Stomach (tissue), 4 donors: ENCODE data around the gene PRDM16.

Experiments
- EP300 ChIP-seq: sonication (generic); formaldehyde crosslinking; IDR thresholded peaks from one replicate; pipeline ENCODE4 v1.6.1; 2017; ENCODE audit warnings: antibody characterized with exemption
- POLR2A ChIP-seq, 4 donors: fragments of 450-650 bp; IDR thresholded peaks; one replicate each; pipeline ENCODE4 v1.6.1; 2016; ENCODE audit warnings: antibody characterized with exemption in 4 of 4, control low read depth in 2 of 4, mild to moderate bottlenecking in 1 of 4, moderate library complexity in 1 of 4
- TF ChIP-seq, protein P1 (sequence below), 7 experiments: fragments of 450-650 bp in 4 of 7; fragments of 200-600 bp in 3 of 7; sonication (generic) in 3 of 7; IDR thresholded peaks; one replicate each; pipeline ENCODE4 v1.5.1; 2016 to 2019; ENCODE audit warnings: antibody characterized with exemption in 7 of 7, control low read depth in 2 of 7, mild to moderate bottlenecking in 1 of 7

DNA sequence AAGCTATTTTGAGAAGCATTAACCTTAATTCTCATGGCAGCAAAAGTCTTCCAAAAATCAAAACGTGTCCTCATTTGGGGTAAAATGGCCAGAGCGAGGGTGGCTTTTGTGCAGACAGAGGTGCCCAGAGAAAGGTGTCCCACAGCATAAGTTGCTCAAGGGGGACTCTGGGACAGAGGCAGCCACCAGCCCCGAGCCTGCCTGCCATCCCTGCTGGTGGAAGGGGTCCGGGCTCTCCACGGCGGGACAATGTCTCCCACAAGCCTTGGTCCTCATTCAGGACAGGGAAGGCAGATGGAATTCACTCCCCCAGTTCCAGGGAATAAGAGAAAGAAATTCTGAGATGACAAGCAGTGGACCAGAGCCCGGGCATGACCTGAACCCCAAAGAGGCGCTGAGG lies 372.9 kb downstream of the PRDM16 start:
- TF ChIP-seq, protein P1, sequence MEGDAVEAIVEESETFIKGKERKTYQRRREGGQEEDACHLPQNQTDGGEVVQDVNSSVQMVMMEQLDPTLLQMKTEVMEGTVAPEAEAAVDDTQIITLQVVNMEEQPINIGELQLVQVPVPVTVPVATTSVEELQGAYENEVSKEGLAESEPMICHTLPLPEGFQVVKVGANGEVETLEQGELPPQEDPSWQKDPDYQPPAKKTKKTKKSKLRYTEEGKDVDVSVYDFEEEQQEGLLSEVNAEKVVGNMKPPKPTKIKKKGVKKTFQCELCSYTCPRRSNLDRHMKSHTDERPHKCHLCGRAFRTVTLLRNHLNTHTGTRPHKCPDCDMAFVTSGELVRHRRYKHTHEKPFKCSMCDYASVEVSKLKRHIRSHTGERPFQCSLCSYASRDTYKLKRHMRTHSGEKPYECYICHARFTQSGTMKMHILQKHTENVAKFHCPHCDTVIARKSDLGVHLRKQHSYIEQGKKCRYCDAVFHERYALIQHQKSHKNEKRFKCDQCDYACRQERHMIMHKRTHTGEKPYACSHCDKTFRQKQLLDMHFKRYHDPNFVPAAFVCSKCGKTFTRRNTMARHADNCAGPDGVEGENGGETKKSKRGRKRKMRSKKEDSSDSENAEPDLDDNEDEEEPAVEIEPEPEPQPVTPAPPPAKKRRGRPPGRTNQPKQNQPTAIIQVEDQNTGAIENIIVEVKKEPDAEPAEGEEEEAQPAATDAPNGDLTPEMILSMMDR (IDR thresholded peaks at IDR 0.05): no peak
- TF ChIP-seq POLR2A (IDR thresholded peaks at IDR 0.05) (no peak), EP300 (no peak)
